ENCODE data around the gene TRA2A. TPM values are rescaled to one million over a fixed set of nuclear protein-coding genes. Genes with fewer than 3 reads are reported as not detected.
"Not testable (repeated sequence)": the region's sequence is repeated elsewhere in the genome, so short reads cannot be mapped to it uniquely, and the experiment has no call there.

Gene TRA2A
- total RNA-seq, 1 donor from 2014 or later, result 86.0 TPM

DNA sequence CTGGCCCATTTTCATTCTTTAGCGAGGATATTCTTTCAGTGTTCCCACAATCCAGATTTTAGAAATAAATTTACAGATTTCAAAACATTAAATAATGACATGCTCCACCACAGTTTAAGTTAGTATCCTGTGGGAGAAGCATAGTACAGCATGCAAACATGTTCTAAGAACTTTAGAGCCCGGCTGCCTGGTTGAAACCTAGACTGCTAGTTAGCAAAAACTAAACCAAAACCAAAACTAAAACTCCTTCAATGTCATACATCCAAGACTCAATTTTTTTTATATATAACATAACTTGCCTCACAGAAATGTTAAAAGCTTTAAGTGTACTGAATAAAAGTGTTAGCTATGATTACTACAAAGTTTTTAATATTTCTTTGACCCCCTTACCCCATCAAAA, 17.0 kb downstream of the TRA2A start:
- no peaks in the 10 kb centered on the region for H3K9me3 ChIP-seq (ENCODE audit: insufficient read depth, low read depth, low read length)
- H3K27ac ChIP-seq (ENCODE audit: low read depth, low read length), result no peak overlapping the region
- peaks cover 76% of the 10 kb centered on the region for H4K20me1 ChIP-seq (ENCODE audit: insufficient read depth, low read length)
- no peaks in the 10 kb centered on the region for H3K27me3 Mint-ChIP-seq (ENCODE audit: low read depth, unreplicated experiment)
- no peaks in the 10 kb centered on the region for H3K27me3 ChIP-seq (ENCODE audit: insufficient read depth, low read length)
- H3K9me3 Mint-ChIP-seq (ENCODE audit: unreplicated experiment), result peaks cover 6% of the 10 kb centered on the region
- FAIRE-seq (no peak), DNase-seq (ENCODE audit: low read depth) (no peak)
- no peak overlapping the region for H3K9ac ChIP-seq (ENCODE audit: low read length)
- peaks cover 93% of the 10 kb centered on the region for H3K79me2 ChIP-seq (ENCODE audit: insufficient read depth, low read length)
- no peaks in the 10 kb centered on the region for H3K4me1 ChIP-seq (ENCODE audit: insufficient read depth, low read length)
- no peaks in the 10 kb centered on the region for H3K4me1 Mint-ChIP-seq (ENCODE audit: low read depth, unreplicated experiment)
- no peak overlapping the region for H3K4me3 ChIP-seq (ENCODE audit: insufficient read depth, low read depth, low read length)
- H3K36me3 Mint-ChIP-seq (ENCODE audit: low read depth, unreplicated experiment), result peaks cover 25% of the 10 kb centered on the region
- H2AFZ ChIP-seq (ENCODE audit: low read depth, low read length), result no peak overlapping the region
- no peak overlapping the region for H3K4me3 Mint-ChIP-seq (ENCODE audit: unreplicated experiment)
- no peak overlapping the region for H3K4me2 ChIP-seq (ENCODE audit: low read length)
- H3K36me3 ChIP-seq (ENCODE audit: insufficient read depth, low read length), result peaks cover 50% of the 10 kb centered on the region
- no peak for TF ChIP-seq CTCF (IDR thresholded peaks at IDR 0.05; ENCODE audit: insufficient read depth, low read depth, low read length)
- no peak for TF ChIP-seq EZH2 (IDR thresholded peaks at IDR 0.05; ENCODE audit: insufficient read depth, low read length)
- H3K27ac Mint-ChIP-seq (ENCODE audit: unreplicated experiment), result no peak overlapping the region

GRCh38 chr7:23513746-23514145, 18.0 kb downstream of the TRA2A start:
- H2AFZ ChIP-seq (ENCODE audit: low read depth, low read length); H3K4me1 ChIP-seq (ENCODE audit: insufficient read depth, low read length); H3K4me3 Mint-ChIP-seq (ENCODE audit: unreplicated experiment); H3K4me2 ChIP-seq (ENCODE audit: low read length); H3K27me3 Mint-ChIP-seq (ENCODE audit: low read depth, unreplicated experiment); DNase-seq (ENCODE audit: low read depth); H3K9me3 ChIP-seq (ENCODE audit: insufficient read depth, low read depth, low read length); FAIRE-seq; H3K27me3 ChIP-seq (ENCODE audit: insufficient read depth, low read length); H3K9ac ChIP-seq (ENCODE audit: low read length); H3K9me3 Mint-ChIP-seq (ENCODE audit: unreplicated experiment); H3K4me3 ChIP-seq (ENCODE audit: insufficient read depth, low read depth, low read length); H3K4me1 Mint-ChIP-seq (ENCODE audit: low read depth, unreplicated experiment); H3K27ac ChIP-seq (ENCODE audit: low read depth, low read length); H3K27ac Mint-ChIP-seq (ENCODE audit: unreplicated experiment): not testable (repeated sequence)
- peaks cover 48% of the 10 kb centered on the region for H3K36me3 ChIP-seq (ENCODE audit: insufficient read depth, low read length)
- peaks cover 25% of the 10 kb centered on the region for H3K36me3 Mint-ChIP-seq (ENCODE audit: low read depth, unreplicated experiment)
- H4K20me1 ChIP-seq (ENCODE audit: insufficient read depth, low read length), result peaks cover 76% of the 10 kb centered on the region
- peaks cover 93% of the 10 kb centered on the region for H3K79me2 ChIP-seq (ENCODE audit: insufficient read depth, low read length)

DNA sequence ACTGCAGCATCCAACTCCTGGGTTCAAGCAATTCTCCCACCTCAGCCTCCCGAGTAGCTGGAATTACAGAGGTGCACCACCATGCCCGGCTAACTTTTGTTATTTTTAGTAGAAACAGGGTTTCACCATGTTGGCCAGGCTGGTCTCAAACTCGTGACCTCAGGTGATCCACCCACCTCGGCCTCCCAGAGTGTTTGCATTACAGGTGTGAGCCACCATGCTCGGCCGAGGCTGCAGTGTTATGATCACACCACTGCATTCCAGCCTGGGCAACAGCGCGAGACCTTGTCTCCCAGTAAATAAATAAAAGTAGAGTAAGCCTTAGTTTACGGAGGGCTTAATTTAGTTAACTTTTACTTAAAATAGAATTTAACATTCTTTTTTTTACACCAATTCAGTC, 37.8 kb downstream of the TRA2A start:
- H3K36me3 ChIP-seq (ENCODE audit: insufficient read depth, low read length), result no peaks in the 10 kb centered on the region
- no peak overlapping the region for H3K4me3 Mint-ChIP-seq (ENCODE audit: unreplicated experiment)
- peaks cover 3% of the 10 kb centered on the region for H3K4me1 ChIP-seq (ENCODE audit: insufficient read depth, low read length)
- no peak overlapping the region for H3K27ac Mint-ChIP-seq (ENCODE audit: unreplicated experiment)
- H3K9ac ChIP-seq (ENCODE audit: low read length), result no peak overlapping the region
- no peaks in the 10 kb centered on the region for H3K9me3 ChIP-seq (ENCODE audit: insufficient read depth, low read depth, low read length)
- no peak overlapping the region for H3K4me3 ChIP-seq (ENCODE audit: insufficient read depth, low read depth, low read length)
- H3K79me2 ChIP-seq (ENCODE audit: insufficient read depth, low read length), result no peaks in the 10 kb centered on the region
- no peak overlapping the region for H3K4me2 ChIP-seq (ENCODE audit: low read length)
- H2AFZ ChIP-seq (ENCODE audit: low read depth, low read length), result no peak overlapping the region
- H3K27ac ChIP-seq (ENCODE audit: low read depth, low read length), result no peak overlapping the region
- no peaks in the 10 kb centered on the region for H3K27me3 Mint-ChIP-seq (ENCODE audit: low read depth, unreplicated experiment)
- H3K9me3 Mint-ChIP-seq (ENCODE audit: unreplicated experiment), result no peaks in the 10 kb centered on the region
- no peak for DNase-seq (ENCODE audit: low read depth)
- FAIRE-seq, result no peak
- TF ChIP-seq EZH2 (IDR thresholded peaks at IDR 0.05; ENCODE audit: insufficient read depth, low read length) (no peak), CTCF (IDR thresholded peaks at IDR 0.05; ENCODE audit: insufficient read depth, low read depth, low read length) (no peak)
- H3K36me3 Mint-ChIP-seq (ENCODE audit: low read depth, unreplicated experiment), result no peaks in the 10 kb centered on the region
- no peaks in the 10 kb centered on the region for H3K27me3 ChIP-seq (ENCODE audit: insufficient read depth, low read length)
- H4K20me1 ChIP-seq (ENCODE audit: insufficient read depth, low read length), result peaks cover 3% of the 10 kb centered on the region
- H3K4me1 Mint-ChIP-seq (ENCODE audit: low read depth, unreplicated experiment), result no peaks in the 10 kb centered on the region

All from astrocyte (in vitro differentiated cells and primary cell).